HCT116 (cell line): Measurements from ENCODE around the gene SPRYD7. TPM values are rescaled to one million over a fixed set of nuclear protein-coding genes. Genes with fewer than 3 reads are reported as not detected.

Experiments used
- ATAC-seq: fragments of 200-7000 bp; cut with Tn5 transposase; 2 replicates; pipeline ENCODE4 v1.9.1; 2020; ENCODE audit warnings: mild to moderate bottlenecking, moderate library complexity
- BruUV-seq: library from RNA; stranded (reverse); fragments of 400-500 nt; replicated peaks from 2 replicates; lab custom pipeline; 2021; lab: Mats Ljungman, UMichigan
- CTCF ChIA-PET: fragments of 300-600 bp; sonication (Branson Sonifier 250); formaldehyde crosslinking; loops from one replicate; lab custom pipeline; 2021; ENCODE audit warnings: antibody characterized with exemption; lab: Charles Lee
- POLR2A ChIA-PET: fragments of 300-600, 350-600 bp; sonication (Branson Sonifier 250); formaldehyde crosslinking; loops from one replicate; lab custom pipeline; 2021; ENCODE audit warnings: antibody characterized with exemption; lab: Charles Lee
- RAD21 ChIA-PET, 2 experiments: fragments of 300-600 bp; sonication (Branson Sonifier 250); formaldehyde crosslinking; loops; one replicate each; lab custom pipeline; 2023; ENCODE audit warnings: low total read pairs in 2 of 2; ENCODE audit not compliant: uncharacterized antibody in 2 of 2, unreplicated experiment in 2 of 2, low non-redundant PET in 1 of 2; lab: Charles Lee
- DNase-seq: peaks from one replicate; pipeline ENCODE4 v3.0.0-alpha.2; 2010; ENCODE audit warnings: low read depth, low spot score
- H2AFZ ChIP-seq: fragments of 200-600 bp; shearing (Covaris generic), sonication (generic); 2 replicates; pipeline ENCODE4 v1.6.1; 2017; ENCODE audit warnings: low read depth, mixed run types, mixed read lengths, antibody characterized with exemption, low read length; ENCODE audit not compliant: poor library complexity, severe bottlenecking
- H3K27ac ChIP-seq: 2 replicates; pipeline ENCODE4 v1.5.1; 2012; ENCODE audit warnings: low read depth, low read length
- H3K27me3 ChIP-seq: fragments of 200-600 bp; sonication (generic); 2 replicates; pipeline ENCODE4 v1.6.1; 2016; ENCODE audit warnings: mixed run types, low read length, mixed read lengths; ENCODE audit not compliant: insufficient read depth
- H3K36me3 ChIP-seq, 2 experiments: fragments of 200-500 bp in 1 of 2; fragments of 200-600 bp in 1 of 2; sonication (Bioruptor generic) in 1 of 2; sonication (generic) in 1 of 2; 2 replicates each; pipeline versions ENCODE4 v1.5.1 to v1.6.1; 2014 to 2016; ENCODE audit warnings: low read length in 2 of 2, inconsistent platforms in 1 of 2, mixed read lengths in 1 of 2, mixed run types in 1 of 2; ENCODE audit not compliant: insufficient read depth in 2 of 2, control insufficient read depth in 1 of 2
- H3K4me1 ChIP-seq, 2 experiments: fragments of 200-600 bp in 1 of 2; sonication (generic) in 1 of 2; 2 replicates each; pipeline versions ENCODE4 v1.5.1 to v1.6.1; 2012 to 2017; ENCODE audit warnings: low read length in 2 of 2, inconsistent platforms in 1 of 2, mild to moderate bottlenecking in 1 of 2, mixed read lengths in 1 of 2, mixed run types in 1 of 2, moderate library complexity in 1 of 2; ENCODE audit not compliant: insufficient read depth in 2 of 2, control insufficient read depth in 1 of 2
- H3K4me2 ChIP-seq: fragments of 200-600 bp; sonication (generic); 2 replicates; pipeline ENCODE4 v1.6.1; 2017; ENCODE audit warnings: mixed run types, low read length, mixed read lengths
- H3K4me3 ChIP-seq, 2 experiments: fragments of 200-600 bp in 1 of 2; sonication (generic) in 1 of 2; replicated peaks in 1 of 2; 2 replicates each; pipeline ENCODE4 v1.5.1; 2011 to 2016; ENCODE audit warnings: low read length in 2 of 2, control low read depth in 1 of 2, low read depth in 1 of 2, mild to moderate bottlenecking in 1 of 2, mixed read lengths in 1 of 2, mixed run types in 1 of 2
- H3K79me2 ChIP-seq: fragments of 200-600 bp; sonication (generic); 2 replicates; pipeline ENCODE4 v1.6.1; 2017; ENCODE audit warnings: mild to moderate bottlenecking, mixed run types, low read length, moderate library complexity, mixed read lengths; ENCODE audit not compliant: insufficient read depth
- H3K9ac ChIP-seq: fragments of 200-600 bp; sonication (generic); 2 replicates; pipeline ENCODE4 v1.6.1; 2016; ENCODE audit warnings: low read length, mixed read lengths
- H3K9me2 ChIP-seq: fragments of 200-600 bp; sonication (generic), shearing (Covaris generic); 2 replicates; pipeline ENCODE4 v1.6.1; 2017; ENCODE audit warnings: mixed run types, mild to moderate bottlenecking, moderate library complexity; ENCODE audit not compliant: insufficient read depth
- H3K9me3 ChIP-seq, 2 experiments: fragments of 200-500 bp in 1 of 2; fragments of 200-600 bp in 1 of 2; sonication (Bioruptor generic) in 1 of 2; sonication (generic) in 1 of 2; 2 replicates each; pipeline ENCODE4 v1.6.1; 2014 to 2017; ENCODE audit warnings: low read length in 2 of 2, mixed read lengths in 2 of 2, inconsistent platforms in 1 of 2, low read depth in 1 of 2, mild to moderate bottlenecking in 1 of 2, mixed run types in 1 of 2, moderate library complexity in 1 of 2; ENCODE audit not compliant: control insufficient read depth in 1 of 2, insufficient read depth in 1 of 2
- H4K20me1 ChIP-seq: fragments of 200-600 bp; sonication (generic), shearing (Covaris generic); 2 replicates; pipeline ENCODE4 v1.6.1; 2017; ENCODE audit warnings: mixed run types, mild to moderate bottlenecking, moderate library complexity; ENCODE audit not compliant: insufficient read depth
- RAD21 ChIP-seq: IDR thresholded peaks from 2 replicates; pipeline ENCODE4 v1.6.1; 2012; ENCODE audit warnings: low read depth, mild to moderate bottlenecking
- SP1 ChIP-seq: IDR thresholded peaks from 2 replicates; pipeline ENCODE4 v1.6.1; 2012; ENCODE audit warnings: low read depth
- TCF7L2 ChIP-seq: IDR thresholded peaks from 2 replicates; pipeline ENCODE4 v1.7.0; 2011; ENCODE audit warnings: borderline replicate concordance, inconsistent platforms; ENCODE audit not compliant: insufficient read depth, insufficient read length; ENCODE audit errors: extremely low read depth
- ZFX ChIP-seq: fragments of 450-650 bp; IDR thresholded peaks from 2 replicates; pipeline ENCODE4 v1.6.1; 2017
- intact Hi-C: fragments of 100-400 bp; cut with micrococcal nuclease; formaldehyde crosslinking; loops from 2 replicates; pipeline ENCODE4 v1.10.0; 2022
- total RNA-seq: library from RNA; stranded (reverse); gene quantifications from one replicate; pipeline ENCODE4 v1.2.1, GENCODE V29; 2021; ENCODE audit not compliant: unreplicated experiment
- TF ChIP-seq, protein P1 (sequence below), 3 experiments: fragments of 200-600 bp in 1 of 3; sonication (generic) in 1 of 3; IDR thresholded peaks in 2 of 3; conservative IDR thresholded peaks in 1 of 3; 2 replicates each; pipeline ENCODE4 v1.5.1; 2012 to 2017; ENCODE audit warnings: low read depth in 2 of 3, low read length in 2 of 3, antibody characterized with exemption in 1 of 3, borderline replicate concordance in 1 of 3, control low read depth in 1 of 3, mild to moderate bottlenecking in 1 of 3, mixed read lengths in 1 of 3, mixed run types in 1 of 3, moderate library complexity in 1 of 3; ENCODE audit not compliant: insufficient read depth in 1 of 3

Gene SPRYD7
- total RNA-seq, 1 experiment from 2014 or later = 11.3 TPM

DNA sequence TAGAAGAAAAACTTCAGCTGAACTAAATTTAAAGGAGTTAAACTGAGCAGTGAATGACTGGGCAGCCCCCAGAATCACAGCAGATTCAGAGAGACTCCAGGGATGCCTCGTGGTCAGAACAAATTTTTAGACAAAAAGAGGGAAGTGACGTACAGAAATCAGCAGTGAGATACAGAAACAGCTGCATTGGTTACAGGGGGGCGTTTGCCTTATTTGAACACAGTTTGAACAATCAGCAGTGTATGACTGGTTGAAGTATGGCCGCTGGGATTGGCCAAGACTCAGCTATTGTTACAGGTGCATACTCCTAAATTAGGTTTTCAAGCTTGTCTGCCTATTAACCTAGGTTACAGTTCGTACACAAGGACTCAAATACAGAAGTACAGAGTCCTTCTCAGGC lies 2.2 kb upstream of the SPRYD7 start (continued):
- TF ChIP-seq TCF7L2 (no peak), SP1 (no peak), ZFX (no peak)
- TF ChIP-seq, protein P1, sequence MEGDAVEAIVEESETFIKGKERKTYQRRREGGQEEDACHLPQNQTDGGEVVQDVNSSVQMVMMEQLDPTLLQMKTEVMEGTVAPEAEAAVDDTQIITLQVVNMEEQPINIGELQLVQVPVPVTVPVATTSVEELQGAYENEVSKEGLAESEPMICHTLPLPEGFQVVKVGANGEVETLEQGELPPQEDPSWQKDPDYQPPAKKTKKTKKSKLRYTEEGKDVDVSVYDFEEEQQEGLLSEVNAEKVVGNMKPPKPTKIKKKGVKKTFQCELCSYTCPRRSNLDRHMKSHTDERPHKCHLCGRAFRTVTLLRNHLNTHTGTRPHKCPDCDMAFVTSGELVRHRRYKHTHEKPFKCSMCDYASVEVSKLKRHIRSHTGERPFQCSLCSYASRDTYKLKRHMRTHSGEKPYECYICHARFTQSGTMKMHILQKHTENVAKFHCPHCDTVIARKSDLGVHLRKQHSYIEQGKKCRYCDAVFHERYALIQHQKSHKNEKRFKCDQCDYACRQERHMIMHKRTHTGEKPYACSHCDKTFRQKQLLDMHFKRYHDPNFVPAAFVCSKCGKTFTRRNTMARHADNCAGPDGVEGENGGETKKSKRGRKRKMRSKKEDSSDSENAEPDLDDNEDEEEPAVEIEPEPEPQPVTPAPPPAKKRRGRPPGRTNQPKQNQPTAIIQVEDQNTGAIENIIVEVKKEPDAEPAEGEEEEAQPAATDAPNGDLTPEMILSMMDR (IDR thresholded peaks at IDR 0.05 in 2 of 3, conservative IDR thresholded peaks at IDR 0.05 in 1 of 3; ENCODE audit: borderline replicate concordance in 1 of 3, insufficient read depth in 1 of 3, low read depth in 2 of 3, low read length in 2 of 3) = no peak
- TF ChIP-seq, all 23 proteins: peak for 0

DNA sequence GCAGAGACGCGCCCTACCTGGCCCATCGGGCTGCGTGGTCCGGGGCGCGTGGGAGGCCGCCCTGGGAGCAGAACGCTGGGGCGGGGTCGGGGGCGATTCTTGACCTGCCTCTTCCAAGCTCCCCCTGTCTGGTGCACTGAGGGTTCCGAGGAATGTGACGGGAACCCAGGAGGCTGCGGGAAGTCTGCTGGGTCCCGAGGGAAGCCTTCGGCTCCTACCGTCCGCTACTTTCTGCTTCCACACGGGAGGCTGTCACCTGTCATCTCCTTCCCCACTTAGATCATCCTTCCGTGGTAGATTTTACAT lies 781 bp upstream of the SPRYD7 start:
- H3K9me2 ChIP-seq = no peaks in the 10 kb centered on the region
- BruUV-seq = no TSS peak
- H3K4me2 ChIP-seq = peak overlapping the region; percentile 97
- H3K9ac ChIP-seq = peak overlapping the region; percentile 56
- ChIA-PET CTCF (interaction anchor here (1.0 to 1.5 kb wide), 7 partner anchors 15 to 975 kb away, joined by 3 to 15 read pairs (median 7); partner anchors contain the start of gene TRIM13), RAD21 (no interaction called here), POLR2A (no interaction called here)
- H3K9me3 ChIP-seq = no peaks in the 10 kb centered on the region
- no peak for DNase-seq
- H3K4me3 ChIP-seq = peak overlapping the region; percentile 67 to 72
- H3K79me2 ChIP-seq = peaks cover 18% of the 10 kb centered on the region
- H3K27ac ChIP-seq = no peak overlapping the region
- TF ChIP-seq RAD21 = no peak
- H2AFZ ChIP-seq = peak overlapping the region; percentile 77
- no peaks in the 10 kb centered on the region for H3K36me3 ChIP-seq
- no peaks in the 10 kb centered on the region for H4K20me1 ChIP-seq
- peaks cover 0 to 16% of the 10 kb centered on the region in 2 experiments; a peak in 2 of 4 replicates for H3K4me1 ChIP-seq
- peak; percentile 2; the same call in 1 of the 2 replicates for ATAC-seq
- intact Hi-C loops = loop anchor here (10.0 kb wide), 1 partner anchor 242 kb away; the partner anchor contains the start of gene EBPL
- H3K27me3 ChIP-seq = no peaks in the 10 kb centered on the region
